ENCODE data around the gene ADCY9.

ADCY9 gene

DNA sequence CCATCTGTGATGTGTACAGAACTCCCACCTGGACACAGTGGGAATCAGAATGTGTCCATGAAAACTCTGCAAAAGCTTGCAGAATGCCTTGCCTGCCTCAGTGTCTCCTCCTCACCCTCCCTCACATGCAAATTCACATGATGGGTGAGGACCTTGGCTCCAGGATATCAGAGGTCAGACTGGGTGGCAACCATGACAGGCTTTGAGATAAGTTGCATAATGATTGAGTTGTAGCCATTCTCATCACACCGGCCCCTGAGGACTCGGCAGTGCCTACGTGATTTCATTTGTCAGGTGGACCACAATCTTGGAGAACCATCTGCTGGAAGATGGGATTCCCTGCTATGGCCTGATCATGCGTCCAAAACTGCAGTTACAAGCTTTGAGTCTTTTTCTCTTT, 3.9 kb upstream of the ADCY9 start:
- no peak for ATAC-seq

- ATAC-seq: no peak
Measured at GRCh38 chr16:4117250-4117578, 972 bp upstream of the ADCY9 start.

DNA sequence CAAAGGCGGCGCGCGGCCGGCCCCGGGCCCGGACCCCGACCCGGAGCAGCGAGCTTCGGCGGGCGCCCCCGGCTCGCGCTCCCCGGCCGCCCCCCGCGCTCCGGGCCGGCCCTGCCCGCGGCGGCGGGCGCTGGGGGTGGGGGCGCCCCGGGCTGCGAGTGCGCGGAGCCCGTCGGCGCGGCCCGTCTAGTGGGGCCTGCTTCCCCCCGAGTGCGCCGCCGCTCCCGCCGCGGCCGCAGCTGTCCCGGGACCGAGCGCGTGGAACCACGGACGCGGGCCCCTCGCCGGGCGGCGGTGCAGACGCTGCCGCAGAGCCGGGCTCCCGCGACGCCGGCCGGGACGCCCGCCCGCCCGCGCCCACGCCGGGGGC, 308 bp downstream of the ADCY9 start:
- peak; percentile 7 to 21 for ATAC-seq

- ATAC-seq: peak; percentile 39 to 41
Measured at GRCh38 chr16:4115209-4115948, 863 bp downstream of the ADCY9 start.

DNA sequence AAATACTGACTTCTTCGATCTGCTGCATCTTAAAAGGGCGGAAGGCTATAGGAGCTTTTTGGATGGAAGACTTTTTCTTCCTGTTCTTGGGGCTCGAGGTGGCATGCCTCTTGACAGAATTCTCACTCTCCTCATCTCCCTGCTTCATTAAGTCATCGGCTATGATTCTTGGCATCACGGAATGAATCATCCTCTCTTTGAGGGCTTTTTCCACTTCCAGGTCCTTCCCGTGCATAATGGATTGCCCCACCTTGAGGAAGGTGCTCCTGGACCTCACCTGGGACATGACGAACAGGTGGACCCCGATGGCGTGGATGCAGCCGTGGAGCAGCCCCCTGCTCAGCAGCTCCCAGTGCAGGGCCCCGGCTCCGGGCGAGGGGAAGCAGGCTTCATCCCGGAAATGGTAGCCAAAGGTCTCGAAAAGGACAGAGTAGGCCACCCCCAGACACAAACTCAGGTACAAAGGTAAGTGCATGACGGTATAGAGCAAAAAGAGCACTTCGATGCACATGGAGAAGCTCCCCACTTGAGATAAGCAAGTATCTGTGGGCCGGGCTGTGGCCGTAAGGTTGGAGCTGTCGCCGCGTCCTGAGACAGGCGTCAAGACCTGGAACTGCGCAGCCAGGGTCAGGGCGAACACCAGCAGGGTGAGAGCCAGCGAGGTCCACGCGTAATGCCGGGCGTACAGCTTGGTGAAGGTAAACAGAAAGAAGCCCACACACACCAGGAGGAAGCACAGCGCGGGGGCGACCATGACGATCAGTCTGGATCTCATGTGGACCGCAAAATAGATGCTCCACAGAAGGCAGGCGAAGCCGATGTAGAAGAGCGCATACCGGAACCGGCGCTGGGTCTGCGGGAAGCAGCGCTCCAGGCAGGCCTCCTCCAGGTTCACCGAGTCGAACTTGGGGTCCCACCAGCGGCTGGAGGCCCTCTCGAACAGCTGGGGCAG, 1.7 kb downstream of the ADCY9 start:
- ATAC-seq: no peak

- no peak for ATAC-seq
Measured at GRCh38 chr16:4113358-4114256, 2.6 kb downstream of the ADCY9 start.

DNA sequence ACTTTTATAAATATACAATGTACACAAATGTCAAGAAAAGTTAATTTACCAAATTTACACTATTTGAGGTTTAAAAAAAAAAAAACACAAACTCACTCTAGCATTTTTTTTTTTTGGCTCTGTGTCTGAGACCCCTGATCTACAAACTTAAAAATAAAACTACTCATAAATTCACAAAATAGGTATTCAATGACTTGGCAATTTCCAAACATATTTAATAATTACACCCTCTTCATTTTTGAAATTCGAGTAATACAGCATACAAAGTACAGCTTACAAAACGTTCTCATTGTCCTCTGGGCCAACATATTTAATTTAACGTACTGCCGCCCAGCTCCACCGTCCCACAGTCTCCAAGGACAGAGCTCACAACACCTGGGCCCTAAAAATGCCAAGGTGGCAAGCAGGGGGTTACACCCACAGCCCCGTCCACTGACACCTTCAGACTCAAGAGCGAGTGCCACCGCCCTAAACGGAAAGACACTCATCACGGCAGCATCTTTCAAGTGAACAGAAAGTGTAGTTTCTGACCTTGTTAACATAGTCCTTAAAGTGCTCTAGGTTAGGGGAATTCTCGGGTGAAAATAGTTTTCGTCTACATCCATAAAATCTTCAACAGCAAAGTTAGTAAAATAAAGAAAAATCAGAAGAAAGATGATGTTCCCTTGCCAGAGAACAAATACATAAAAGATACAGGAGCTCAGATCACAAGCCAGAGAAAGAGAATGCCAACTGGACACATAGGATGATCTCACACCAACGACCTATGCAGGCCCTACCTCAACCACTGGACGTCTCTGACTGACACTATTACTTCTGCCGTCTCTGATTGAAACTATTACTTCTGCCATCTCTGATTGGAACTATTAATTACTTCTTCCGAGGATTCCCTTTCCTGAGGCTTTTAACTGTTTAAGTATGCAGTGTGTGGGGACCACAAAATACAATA, 4.2 kb downstream of the ADCY9 start:
- ATAC-seq: no peak

- ATAC-seq: no peak
Measured at GRCh38 chr16:4110680-4111079, 5.6 kb downstream of the ADCY9 start.

GRCh38 chr16:4110065-4110464, 6.2 kb downstream of the ADCY9 start:
- no peak for ATAC-seq

GRCh38 chr16:4109250-4109736, 6.9 kb downstream of the ADCY9 start:
- ATAC-seq: no peak

DNA sequence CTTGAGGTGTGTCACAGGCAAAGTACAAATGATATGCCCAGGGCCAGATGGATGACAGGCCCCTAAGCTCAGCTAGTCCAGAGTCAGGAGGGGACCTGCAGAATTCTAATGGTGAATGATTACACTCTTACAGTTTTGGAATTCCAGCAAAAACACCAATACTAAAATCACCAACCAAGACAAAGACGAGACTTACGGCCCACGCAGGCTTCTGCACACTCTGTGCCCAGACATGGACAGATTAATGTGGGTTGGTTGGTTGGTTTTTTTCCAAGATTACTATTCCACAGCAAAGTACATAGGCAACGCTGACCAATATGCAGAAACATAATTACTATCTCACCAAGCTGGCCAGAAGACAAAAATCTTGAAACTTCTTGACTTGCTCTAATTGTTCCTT, 9.7 kb downstream of the ADCY9 start:
- ATAC-seq: no peak

GRCh38 chr16:4105848-4106247, 10.4 kb downstream of the ADCY9 start:
- ATAC-seq: no peak

- ATAC-seq: no peak
Measured at GRCh38 chr16:4103745-4104144, 12.5 kb downstream of the ADCY9 start.

GRCh38 chr16:4101421-4102219, 14.6 kb downstream of the ADCY9 start:
- ATAC-seq: no peak

DNA sequence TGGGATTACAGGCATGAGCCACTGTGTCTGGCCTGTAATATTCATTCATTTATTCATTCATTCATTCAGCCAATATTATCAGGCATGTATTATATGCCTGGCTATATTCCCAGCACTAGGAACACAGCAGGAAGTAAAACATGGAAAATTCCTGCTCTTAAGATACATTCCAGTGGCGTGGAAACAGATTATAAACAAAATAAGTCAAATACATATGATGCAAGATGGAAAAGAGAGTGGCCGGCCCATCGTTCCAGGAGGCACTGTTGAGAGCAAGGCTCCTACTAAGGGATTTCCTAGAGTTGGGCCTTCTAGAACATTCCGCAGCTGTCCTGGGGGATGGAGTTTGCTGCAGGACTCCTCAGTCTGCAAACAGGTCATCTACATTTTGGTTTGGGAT, 17.7 kb downstream of the ADCY9 start:
- ATAC-seq: no peak

- ATAC-seq: no peak
Measured at GRCh38 chr16:4097826-4098240, 18.4 kb downstream of the ADCY9 start.

- no peak for ATAC-seq
Measured at GRCh38 chr16:4096509-4096908, 19.7 kb downstream of the ADCY9 start.

DNA sequence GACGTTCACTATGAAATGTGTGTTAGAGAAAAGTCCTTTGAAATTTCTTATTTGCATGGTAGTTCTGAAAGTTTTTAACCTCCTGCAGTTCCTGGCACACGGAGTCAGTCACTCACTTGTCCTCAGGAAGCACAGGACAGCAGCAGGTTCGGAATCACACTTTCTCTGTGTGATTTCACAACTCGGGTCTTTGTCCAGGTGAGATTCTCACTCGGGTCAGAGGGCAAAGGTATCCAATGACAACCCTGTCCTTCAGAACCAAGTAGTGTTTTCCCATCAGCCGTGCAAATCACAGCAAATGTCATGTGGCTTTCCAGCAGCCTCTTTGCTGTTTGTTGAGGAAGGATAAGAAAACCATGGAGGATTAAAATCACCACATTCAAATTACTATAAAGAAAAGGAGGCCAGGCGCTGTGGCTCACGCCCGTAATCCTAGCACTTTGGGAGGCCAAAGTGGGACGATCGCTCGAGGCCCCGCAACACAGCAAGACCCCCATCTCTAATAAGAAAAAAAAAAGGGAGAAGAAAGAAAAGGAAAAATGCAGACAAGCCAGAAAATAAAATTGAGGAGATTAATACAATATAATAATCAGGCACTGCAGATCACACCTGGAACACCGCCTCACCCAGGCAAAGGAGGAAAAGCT, 22.0 kb downstream of the ADCY9 start:
- no peak for ATAC-seq

- no peak for ATAC-seq
Measured at GRCh38 chr16:4093495-4094126, 22.6 kb downstream of the ADCY9 start.

Data from activated CD4-positive, CD25-positive, alpha-beta regulatory T cell treated with anti-CD3 and anti-CD28 coated beads, Interleukin-2, amount 50 U/mL, for 24 hours (primary cell).